GM12878 (cell line): ENCODE results near the gene PRKCE.

ENCODE experiments used
- CEBPB ChIP-seq, 2 experiments: fragments of 150-350 bp in 1 of 2; IDR thresholded peaks; 2 replicates each; pipeline ENCODE4 v1.6.1; 2012 to 2014; ENCODE audit warnings: low read depth in 2 of 2, low read length in 2 of 2, borderline replicate concordance in 1 of 2, inconsistent platforms in 1 of 2
- CUX1 ChIP-seq: IDR thresholded peaks from 2 replicates; pipeline ENCODE4 v1.6.1; 2012; ENCODE audit warnings: improper control_type of control experiment, low read depth, low read length; ENCODE audit not compliant: insufficient replicate concordance
- DPF2 ChIP-seq: fragments of 450-650 bp; IDR thresholded peaks from 2 replicates; pipeline ENCODE4 v1.6.1; 2017; ENCODE audit warnings: mild to moderate bottlenecking
- EZH2 ChIP-seq: IDR thresholded peaks from 2 replicates; pipeline ENCODE4 v1.6.1; 2012; ENCODE audit warnings: low read depth, mild to moderate bottlenecking, control low read depth, inconsistent platforms, low read length, borderline replicate concordance; ENCODE audit not compliant: control insufficient read depth
- POLR2A ChIP-seq: IDR thresholded peaks from 2 replicates; pipeline ENCODE4 v1.6.1; 2011; ENCODE audit warnings: low read depth, mild to moderate bottlenecking, low read length
- RAD21 ChIP-seq: IDR thresholded peaks from 2 replicates; pipeline ENCODE4 v1.6.1; 2011; ENCODE audit warnings: mild to moderate bottlenecking, low read depth, low read length, moderate library complexity; ENCODE audit not compliant: insufficient read depth
- SP1 ChIP-seq: IDR thresholded peaks from one replicate; pipeline ENCODE4 v1.6.1; 2011; ENCODE audit warnings: low read depth, low read length

- no peak for TF ChIP-seq RAD21
- no peak for TF ChIP-seq CEBPB (IDR thresholded peaks at IDR 0.05; ENCODE audit: borderline replicate concordance in 1 of 2, low read depth in 2 of 2, low read length in 2 of 2)
- no peak for TF ChIP-seq SP1
- TF ChIP-seq POLR2A, result no peak
- no peak for TF ChIP-seq CUX1
- no peak for TF ChIP-seq DPF2
- no peak for TF ChIP-seq EZH2
Measured at GRCh38 chr2:45696708-45697107, 45.2 kb downstream of the PRKCE start.
